Coronary artery (tissue), 2 donors: ENCODE data around the gene ACLY.

ENCODE experiments used
- DNase-seq: peaks from one replicate; pipeline ENCODE4 v3.0.0-alpha.2; 2017; ENCODE audit warnings: low spot score
- H3K27ac ChIP-seq, 2 donors: fragments of 200-600 bp; sonication (generic); one replicate each; pipeline ENCODE4 v1.5.1; 2016 to 2019
- H3K4me3 ChIP-seq: fragments of 200-600 bp; sonication (generic); 2 replicates; pipeline ENCODE4 v1.5.1; 2016; ENCODE audit warnings: mild to moderate bottlenecking, moderate library complexity
- CTCF ChIP-seq: fragments of 200-600 bp; sonication (generic); IDR thresholded peaks from one replicate; pipeline ENCODE4 v1.5.1; 2019; ENCODE audit warnings: antibody characterized with exemption

Gene ACLY

DNA sequence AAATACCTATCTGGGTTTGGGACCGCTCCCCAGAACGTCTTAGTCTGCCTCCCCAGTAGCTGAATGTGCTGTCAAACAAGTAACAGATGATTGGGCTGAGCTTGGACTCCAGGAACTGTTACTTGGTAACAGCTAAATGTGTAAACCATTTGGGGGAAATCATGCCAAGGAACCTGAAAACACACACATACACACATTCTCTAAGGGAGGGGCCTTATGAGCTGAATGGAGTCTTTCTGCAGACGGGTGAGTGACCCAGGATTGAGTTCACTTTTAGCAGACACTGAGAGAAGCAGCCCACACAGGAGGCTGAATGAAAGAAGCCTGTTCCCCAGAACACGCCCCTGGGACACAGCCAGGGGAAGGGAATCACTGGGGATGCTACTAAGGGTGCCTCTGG, 1.6 kb downstream of the ACLY start:
- no peak for TF ChIP-seq CTCF
- Histone ChIP-seq H3K4me3 (peak overlapping the region; percentile 88), H3K27ac (peak overlapping the region in 1 of 2 donors; percentile 92)
- DNase-seq = no peak

GRCh38 chr17:41915566-41915965, 3.2 kb downstream of the ACLY start:
- H3K27ac ChIP-seq = no peak overlapping the region

GRCh38 chr17:41915020-41915419, 3.7 kb downstream of the ACLY start:
- Histone ChIP-seq H3K27ac (no peak overlapping the region), H3K4me3 (no peak overlapping the region)
- no peak for TF ChIP-seq CTCF
- no peak for DNase-seq

More at GRCh38 chr17:41915566-41915965, 3.2 kb downstream of the ACLY start:
- TF ChIP-seq CTCF = no peak
- no peak for DNase-seq
- H3K4me3 ChIP-seq = no peak overlapping the region

DNA sequence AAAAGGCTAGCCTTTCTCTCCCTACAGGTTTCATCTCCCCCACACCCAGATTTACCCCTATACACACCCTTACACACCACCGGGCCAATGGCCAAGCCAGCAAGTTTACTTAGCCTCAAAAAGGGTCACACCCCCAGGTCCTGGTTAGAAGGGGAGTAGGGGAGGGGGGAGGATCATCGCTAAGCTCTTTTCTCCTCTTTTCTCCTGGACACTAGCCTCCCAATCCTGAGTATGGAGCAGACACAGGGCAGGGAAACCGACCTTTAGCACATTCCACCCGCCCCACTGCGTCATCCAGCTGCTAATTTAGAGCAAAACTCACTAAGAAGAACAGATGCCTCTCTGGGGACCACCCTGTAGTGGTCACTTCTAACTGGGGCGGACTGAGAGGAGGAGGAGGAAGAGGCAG, 4.4 kb downstream of the ACLY start:
- TF ChIP-seq CTCF = no peak
- H3K27ac ChIP-seq = no peak overlapping the region
- no peak overlapping the region for H3K4me3 ChIP-seq
- no peak for DNase-seq

- no peak for DNase-seq
- TF ChIP-seq CTCF = no peak
- Histone ChIP-seq H3K27ac (no peak overlapping the region), H3K4me3 (no peak overlapping the region)
These were observed 5.0 kb downstream of the ACLY start for GRCh38 chr17:41913798-41914197.

GRCh38 chr17:41912925-41913324, 5.8 kb downstream of the ACLY start:
- no peak for TF ChIP-seq CTCF
- Histone ChIP-seq H3K27ac (no peak overlapping the region), H3K4me3 (no peak overlapping the region)
- DNase-seq = no peak

- no peak overlapping the region for H3K4me3 ChIP-seq
- DNase-seq = no peak
- H3K27ac ChIP-seq = no peak overlapping the region
- no peak for TF ChIP-seq CTCF
These were observed 7.9 kb downstream of the ACLY start for GRCh38 chr17:41910701-41911391.
